Peyer's patch (tissue), 4 donors: ENCODE results near the gene FAM219B.

Source experiments
- POLR2A ChIP-seq, 2 donors: fragments of 450-650 bp; IDR thresholded peaks; one replicate each; pipeline ENCODE4 v1.5.1; 2017; ENCODE audit warnings: antibody characterized with exemption in 2 of 2, mild to moderate bottlenecking in 2 of 2, moderate library complexity in 2 of 2
- TF ChIP-seq, protein P1 (sequence below), 6 experiments: fragments of 450-650 bp in 4 of 6; fragments of 200-600 bp in 2 of 6; sonication (generic) in 1 of 6; IDR thresholded peaks; one replicate each; pipeline ENCODE4 v1.5.1; 2017 to 2019; ENCODE audit warnings: antibody characterized with exemption in 6 of 6, mild to moderate bottlenecking in 3 of 6, moderate library complexity in 1 of 6

- TF ChIP-seq, protein P1, sequence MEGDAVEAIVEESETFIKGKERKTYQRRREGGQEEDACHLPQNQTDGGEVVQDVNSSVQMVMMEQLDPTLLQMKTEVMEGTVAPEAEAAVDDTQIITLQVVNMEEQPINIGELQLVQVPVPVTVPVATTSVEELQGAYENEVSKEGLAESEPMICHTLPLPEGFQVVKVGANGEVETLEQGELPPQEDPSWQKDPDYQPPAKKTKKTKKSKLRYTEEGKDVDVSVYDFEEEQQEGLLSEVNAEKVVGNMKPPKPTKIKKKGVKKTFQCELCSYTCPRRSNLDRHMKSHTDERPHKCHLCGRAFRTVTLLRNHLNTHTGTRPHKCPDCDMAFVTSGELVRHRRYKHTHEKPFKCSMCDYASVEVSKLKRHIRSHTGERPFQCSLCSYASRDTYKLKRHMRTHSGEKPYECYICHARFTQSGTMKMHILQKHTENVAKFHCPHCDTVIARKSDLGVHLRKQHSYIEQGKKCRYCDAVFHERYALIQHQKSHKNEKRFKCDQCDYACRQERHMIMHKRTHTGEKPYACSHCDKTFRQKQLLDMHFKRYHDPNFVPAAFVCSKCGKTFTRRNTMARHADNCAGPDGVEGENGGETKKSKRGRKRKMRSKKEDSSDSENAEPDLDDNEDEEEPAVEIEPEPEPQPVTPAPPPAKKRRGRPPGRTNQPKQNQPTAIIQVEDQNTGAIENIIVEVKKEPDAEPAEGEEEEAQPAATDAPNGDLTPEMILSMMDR (IDR thresholded peaks at IDR 0.05): no peak
- TF ChIP-seq POLR2A (IDR thresholded peaks at IDR 0.05): no peak
Observed at GRCh38 chr15:74855857-74856256, 50.8 kb downstream of the FAM219B start.
